Endothelial cell of umbilical vein (primary cell): ENCODE results near the gene CCBE1. TPM values are rescaled to one million over a fixed set of nuclear protein-coding genes. Genes with fewer than 3 reads are reported as not detected.

Source experiments
- BruUV-seq: library from RNA; stranded (reverse); fragments of 400-500 nt; replicated peaks from 2 replicates; lab custom pipeline; 2021; lab: Mats Ljungman, UMichigan
- CTCF ChIA-PET: fragments of 300-600, 350-600 bp; sonication (Branson Sonifier 250); formaldehyde crosslinking; loops from one replicate; lab custom pipeline; 2021; ENCODE audit warnings: antibody characterized with exemption, inconsistent platforms; lab: Charles Lee
- POLR2A ChIA-PET: fragments of 300-600, 350-600 bp; sonication (Branson Sonifier 250); formaldehyde crosslinking; loops from one replicate; lab custom pipeline; 2021; ENCODE audit warnings: antibody characterized with exemption, inconsistent platforms; lab: Charles Lee
- DNase-seq: peaks from one replicate; pipeline ENCODE4 v3.0.0-alpha.2; 2011; ENCODE audit warnings: low read depth, low spot score
- FAIRE-seq: peaks from 2 replicates; lab custom pipeline; 2011; peaks lifted over from hg19 to GRCh38; lab: Jason Lieb, UNC
- H2AFZ ChIP-seq: 2 replicates; pipeline ENCODE4 v1.6.0; 2012; ENCODE audit warnings: low read depth, low read length, control low read depth, inconsistent platforms
- H3K27ac ChIP-seq: 2 replicates; pipeline ENCODE4 v1.5.1; 2011; ENCODE audit warnings: low read depth, mild to moderate bottlenecking, control low read depth, low read length, moderate library complexity; ENCODE audit not compliant: insufficient read depth
- H3K27me3 ChIP-seq, 2 experiments: 2 replicates each; pipeline versions ENCODE4 v1.6.0 to v1.6.1; 2011; ENCODE audit warnings: low read length in 2 of 2, mixed read lengths in 1 of 2; ENCODE audit not compliant: control insufficient read depth in 2 of 2, insufficient read depth in 2 of 2
- H3K36me3 ChIP-seq, 2 experiments: 2 replicates in 1 of 2; 3 replicates in 1 of 2; pipeline ENCODE4 v1.5.1; 2011; ENCODE audit warnings: low read length in 2 of 2, mild to moderate bottlenecking in 1 of 2, moderate library complexity in 1 of 2; ENCODE audit not compliant: control insufficient read depth in 2 of 2, insufficient read depth in 2 of 2; ENCODE audit errors: extremely low read depth in 1 of 2
- H3K4me1 ChIP-seq: 3 replicates; pipeline ENCODE4 v1.5.1; 2011; ENCODE audit warnings: mild to moderate bottlenecking, low read length; ENCODE audit not compliant: control insufficient read depth, insufficient read depth; ENCODE audit errors: extremely low read depth
- H3K4me2 ChIP-seq: 2 replicates; pipeline ENCODE4 v1.6.1; 2011; ENCODE audit warnings: low read length, control low read depth, mixed read lengths; ENCODE audit not compliant: insufficient read depth
- H3K4me3 ChIP-seq, 3 experiments: fragments of 200-600 bp in 1 of 3; sonication (generic), shearing (Covaris generic) in 1 of 3; replicated peaks in 1 of 3; 2 replicates each; pipeline ENCODE4 v1.5.1; 2011 to 2016; ENCODE audit warnings: control low read depth in 3 of 3, low read length in 3 of 3, mild to moderate bottlenecking in 2 of 3, inconsistent platforms in 1 of 3, low read depth in 1 of 3, moderate library complexity in 1 of 3; ENCODE audit not compliant: insufficient read depth in 1 of 3
- H3K79me2 ChIP-seq: 2 replicates; pipeline ENCODE4 v1.6.0; 2012; ENCODE audit warnings: low read length, inconsistent platforms; ENCODE audit not compliant: control insufficient read depth, insufficient read depth
- H3K9ac ChIP-seq: replicated peaks from 2 replicates; pipeline ENCODE3; 2011; ENCODE audit warnings: low read length, control low read depth; ENCODE audit not compliant: insufficient read depth; ENCODE audit errors: extremely low read depth
- H3K9me1 ChIP-seq: replicated peaks from 3 replicates; pipeline ENCODE4 v1.6.0; 2011; ENCODE audit warnings: mild to moderate bottlenecking, low read length; ENCODE audit not compliant: control insufficient read depth, insufficient read depth; ENCODE audit errors: extremely low read depth
- H3K9me3 ChIP-seq: replicated peaks from 2 replicates; pipeline ENCODE4 v1.5.1; 2012; ENCODE audit warnings: low read length, inconsistent platforms; ENCODE audit not compliant: control insufficient read depth, insufficient read depth
- H4K20me1 ChIP-seq: replicated peaks from 2 replicates; pipeline ENCODE3; 2011; ENCODE audit warnings: mild to moderate bottlenecking, low read length; ENCODE audit not compliant: control insufficient read depth, insufficient read depth; ENCODE audit errors: extremely low read depth
- EZH2 ChIP-seq: IDR thresholded peaks from 2 replicates; pipeline ENCODE4 v1.6.1; 2012; ENCODE audit warnings: borderline replicate concordance, low read depth, mild to moderate bottlenecking, moderate library complexity, low read length, inconsistent platforms; ENCODE audit not compliant: severe bottlenecking
- FOS ChIP-seq: IDR thresholded peaks from 2 replicates; pipeline ENCODE4 v1.6.1; 2011; ENCODE audit warnings: mild to moderate bottlenecking, low read length, moderate library complexity, borderline replicate concordance; ENCODE audit not compliant: insufficient read depth
- GATA2 ChIP-seq: IDR thresholded peaks from 2 replicates; pipeline ENCODE4 v1.7.0; 2011; ENCODE audit warnings: low read depth, mild to moderate bottlenecking, moderate library complexity, mixed read lengths, low read length; ENCODE audit not compliant: insufficient read length, insufficient read depth
- JUN ChIP-seq: IDR thresholded peaks from 2 replicates; pipeline ENCODE4 v1.6.1; 2011; ENCODE audit warnings: borderline replicate concordance, low read depth; ENCODE audit not compliant: insufficient read length, insufficient read depth
- MYC ChIP-seq: IDR thresholded peaks from one replicate; pipeline ENCODE4 v1.6.1; 2011; ENCODE audit warnings: mild to moderate bottlenecking, low read depth, low read length
- POLR2A ChIP-seq: IDR thresholded peaks from 2 replicates; pipeline ENCODE4 v1.6.1; 2012; ENCODE audit warnings: low read depth, mild to moderate bottlenecking, control low read depth, low read length
- POLR2AphosphoS5 ChIP-seq: IDR thresholded peaks from 2 replicates; pipeline ENCODE4 v1.6.1; 2012; ENCODE audit warnings: low read depth, mild to moderate bottlenecking, control low read depth, low read length, moderate library complexity; ENCODE audit not compliant: insufficient read depth
- dilution Hi-C: fragments of 300-500 bp; cut with MboI; formaldehyde crosslinking; loops from one replicate; pipeline ENCODE4 v1.15.0; 2019; ENCODE audit warnings: low sequenced_read_pairs; ENCODE audit not compliant: extremely low pct_ligation_motif_present
- intact Hi-C: fragments of 100-400 bp; cut with micrococcal nuclease; formaldehyde crosslinking; loops from one replicate; pipeline ENCODE4 v1.10.0; 2022
- polyA plus RNA-seq, 4 experiments: library from polyadenylated mRNA; depleted of rRNA in 3 of 4; stranded (reverse) in 3 of 4; unstranded in 1 of 4; fragments of >200 nt; gene quantifications; 2 replicates each; pipeline versions ENCODE4 v1.2.1 to v1.2.3, GENCODE V29; 2011 to 2012; ENCODE audit warnings: missing spikeins in 1 of 4
- total RNA-seq: library from RNA; stranded (reverse); gene quantifications from 2 replicates; pipeline ENCODE4 v1.2.3, GENCODE V29; 2021
- TF ChIP-seq, protein P1 (sequence below): IDR thresholded peaks from 2 replicates; pipeline ENCODE4 v1.6.1; 2011; ENCODE audit not compliant: insufficient read depth, insufficient read length
- TF ChIP-seq, protein P2 (sequence below), 2 donors: IDR thresholded peaks; 1 replicate in 1 of 2; 2 replicates in 1 of 2; pipeline ENCODE4 v1.5.1; 2011; ENCODE audit warnings: low read length in 2 of 2, mild to moderate bottlenecking in 2 of 2, moderate library complexity in 2 of 2, control low read depth in 1 of 2, inconsistent platforms in 1 of 2, low read depth in 1 of 2; ENCODE audit not compliant: insufficient read depth in 1 of 2; ENCODE audit errors: extremely low read depth in 1 of 2

The CCBE1 gene
- total and polyA plus RNA-seq, 2 donors (not counting 3 experiments of a cell fraction or from before 2014, with no cell fraction given) = 0.04 TPM; not detected in 1

- Histone ChIP-seq H3K36me3 (no peaks in the 10 kb centered on the region), H3K27me3 (peaks cover 0 to 3% of the 10 kb centered on the region in 2 experiments), H3K9me1 (no peaks in the 10 kb centered on the region), H3K4me1 (no peaks in the 10 kb centered on the region), H3K4me3 (no peak overlapping the region), H3K9ac (no peak overlapping the region), H3K4me2 (no peak overlapping the region), H3K27ac (no peak overlapping the region), H2AFZ (no peak overlapping the region), H3K79me2 (no peaks in the 10 kb centered on the region), H3K9me3 (no peaks in the 10 kb centered on the region), H4K20me1 (no peaks in the 10 kb centered on the region)
- POLR2A ChIA-PET = no interaction called here
- intact Hi-C loops = no loop called here
- DNase-seq (no peak), FAIRE-seq (no peak)
- BruUV-seq = no TSS peak
- TF ChIP-seq FOS (no peak), POLR2A (no peak)
- dilution Hi-C loops = no loop called here
- CTCF ChIA-PET = interaction anchor here (0.9 to 1.0 kb wide), 2 partner anchors 12 to 184 kb away, joined by 3 to 5 read pairs; no protein-coding TSS in a partner anchor
Measured at GRCh38 chr18:59639136-59639535, 58.1 kb downstream of the CCBE1 start.

DNA sequence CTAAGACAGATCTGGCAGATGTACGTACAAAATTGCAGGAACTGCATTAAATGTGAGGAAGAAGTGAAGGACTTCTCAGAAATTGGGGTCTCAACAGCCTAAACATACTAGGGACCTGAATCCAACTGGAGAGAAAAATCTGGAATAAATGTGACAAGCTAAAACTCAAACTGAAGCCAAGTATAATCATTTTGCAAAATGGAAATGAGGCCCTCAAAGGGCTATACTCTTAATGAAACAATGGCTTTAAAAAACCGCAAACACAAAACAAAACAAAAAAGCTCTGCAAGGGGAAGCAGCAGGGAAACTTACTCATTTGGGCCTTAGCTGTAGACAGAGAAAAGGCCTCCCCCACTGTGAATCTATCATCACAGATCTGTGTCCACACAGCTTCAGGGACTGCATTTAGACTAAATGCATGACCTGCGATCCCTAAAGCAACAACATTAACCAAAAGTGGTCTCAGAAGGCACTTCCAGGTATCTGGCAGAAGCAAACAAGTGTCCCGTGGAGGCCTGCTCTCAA, 63.2 kb downstream of the CCBE1 start:
- H3K9me1 ChIP-seq = no peaks in the 10 kb centered on the region
- no peak for FAIRE-seq
- no TSS peak for BruUV-seq
- H3K27ac ChIP-seq = no peak overlapping the region
- H3K4me1 ChIP-seq = no peaks in the 10 kb centered on the region
- DNase-seq = no peak
- intact Hi-C loops (no loop called here), dilution Hi-C loops (no loop called here)
- no peak overlapping the region for H3K9ac ChIP-seq
- H2AFZ ChIP-seq = no peak overlapping the region
- TF ChIP-seq EZH2 = no peak
- TF ChIP-seq, protein P1, sequence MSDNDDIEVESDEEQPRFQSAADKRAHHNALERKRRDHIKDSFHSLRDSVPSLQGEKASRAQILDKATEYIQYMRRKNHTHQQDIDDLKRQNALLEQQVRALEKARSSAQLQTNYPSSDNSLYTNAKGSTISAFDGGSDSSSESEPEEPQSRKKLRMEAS = no peak
- no peak for TF ChIP-seq GATA2
- no peak for TF ChIP-seq POLR2AphosphoS5
- no peak for TF ChIP-seq POLR2A
- TF ChIP-seq FOS = no peak
- TF ChIP-seq JUN = no peak
- TF ChIP-seq, protein P2, sequence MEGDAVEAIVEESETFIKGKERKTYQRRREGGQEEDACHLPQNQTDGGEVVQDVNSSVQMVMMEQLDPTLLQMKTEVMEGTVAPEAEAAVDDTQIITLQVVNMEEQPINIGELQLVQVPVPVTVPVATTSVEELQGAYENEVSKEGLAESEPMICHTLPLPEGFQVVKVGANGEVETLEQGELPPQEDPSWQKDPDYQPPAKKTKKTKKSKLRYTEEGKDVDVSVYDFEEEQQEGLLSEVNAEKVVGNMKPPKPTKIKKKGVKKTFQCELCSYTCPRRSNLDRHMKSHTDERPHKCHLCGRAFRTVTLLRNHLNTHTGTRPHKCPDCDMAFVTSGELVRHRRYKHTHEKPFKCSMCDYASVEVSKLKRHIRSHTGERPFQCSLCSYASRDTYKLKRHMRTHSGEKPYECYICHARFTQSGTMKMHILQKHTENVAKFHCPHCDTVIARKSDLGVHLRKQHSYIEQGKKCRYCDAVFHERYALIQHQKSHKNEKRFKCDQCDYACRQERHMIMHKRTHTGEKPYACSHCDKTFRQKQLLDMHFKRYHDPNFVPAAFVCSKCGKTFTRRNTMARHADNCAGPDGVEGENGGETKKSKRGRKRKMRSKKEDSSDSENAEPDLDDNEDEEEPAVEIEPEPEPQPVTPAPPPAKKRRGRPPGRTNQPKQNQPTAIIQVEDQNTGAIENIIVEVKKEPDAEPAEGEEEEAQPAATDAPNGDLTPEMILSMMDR (IDR thresholded peaks at IDR 0.05; ENCODE audit: extremely low read depth in 1 of 2, insufficient read depth in 1 of 2, low read depth in 1 of 2, low read length in 2 of 2) = no peak
- no peak for TF ChIP-seq MYC
- no peak overlapping the region for H3K4me2 ChIP-seq
- peaks cover 0 to 3% of the 10 kb centered on the region in 2 experiments for H3K27me3 ChIP-seq
- no peak overlapping the region for H3K4me3 ChIP-seq
- no peaks in the 10 kb centered on the region for H3K36me3 ChIP-seq
- POLR2A ChIA-PET = no interaction called here
- no peaks in the 10 kb centered on the region for H3K9me3 ChIP-seq
- H4K20me1 ChIP-seq = no peaks in the 10 kb centered on the region
- no peaks in the 10 kb centered on the region for H3K79me2 ChIP-seq
- CTCF ChIA-PET = interaction anchor here (0.6 to 7.5 kb wide), 11 partner anchors 9 to 362 kb away, joined by 3 to 573 read pairs (median 4); partner anchors contain the start of gene CCBE1
